K562 (cell line): ENCODE results near the gene LTA. TPM values are rescaled to one million over a fixed set of nuclear protein-coding genes. Genes with fewer than 3 reads are reported as not detected.

Experiments used
- ATAC-seq: fragments of 200-7000 bp; cut with Tn5 transposase; 3 replicates; pipeline ENCODE4 v1.9.1; 2020; ENCODE audit warnings: moderate library complexity
- BruUV-seq: library from RNA; stranded (reverse); fragments of 400-500 nt; replicated peaks from 2 replicates; lab custom pipeline; 2021; lab: Mats Ljungman, UMichigan
- CTCF ChIA-PET: fragments of 300-600 bp; formaldehyde crosslinking; extraction: SDS; loops from one replicate; lab custom pipeline; 2021; ENCODE audit warnings: low intra/inter-chr PET ratio; lab: Yijun Ruan, JAX
- POLR2A ChIA-PET: fragments of 300-600, 350-650 bp; sonication (Branson Sonifier 250); formaldehyde crosslinking; extraction: SDS; loops from one replicate; lab custom pipeline; 2021; ENCODE audit warnings: antibody characterized with exemption, inconsistent platforms; lab: Yijun Ruan, JAX
- DNase-seq, 4 experiments: peaks; one replicate each; pipeline versions ENCODE4 v3.0.0 to v3.0.0-alpha.2; 2011 to 2018; ENCODE audit warnings: low spot score in 3 of 4, mixed read lengths in 3 of 4; ENCODE audit errors: extremely low read depth in 1 of 4
- FAIRE-seq: peaks from 2 replicates; lab custom pipeline; 2011; peaks lifted over from hg19 to GRCh38; lab: Jason Lieb, UNC
- H2AFZ ChIP-seq: 2 replicates; pipeline ENCODE4 v1.6.0; 2011; ENCODE audit warnings: low read depth, low read length, control low read depth, inconsistent platforms
- H3K27ac ChIP-seq: fragments of 200-600 bp; 3 replicates; pipeline ENCODE4 v1.8.0; 2011; ENCODE audit warnings: low read depth, mild to moderate bottlenecking, control low read depth, inconsistent platforms, low read length, moderate library complexity, mixed read lengths; ENCODE audit errors: extremely low read depth
- H3K27me3 ChIP-seq, 2 experiments: fragments of 300-600 bp in 1 of 2; 2 replicates in 1 of 2; 3 replicates in 1 of 2; pipeline versions ENCODE4 v1.6.0 to v1.8.0; 2011; ENCODE audit warnings: inconsistent platforms in 2 of 2, low read length in 2 of 2, mild to moderate bottlenecking in 1 of 2, mixed read lengths in 1 of 2, moderate library complexity in 1 of 2; ENCODE audit not compliant: control insufficient read depth in 2 of 2, insufficient read depth in 2 of 2
- H3K36me3 ChIP-seq: fragments of 300-600 bp; 3 replicates; pipeline ENCODE4 v1.8.0; 2011; ENCODE audit warnings: mild to moderate bottlenecking, low read length, inconsistent platforms; ENCODE audit not compliant: control insufficient read depth, insufficient read depth
- H3K4me1 ChIP-seq, 2 experiments: fragments of 200-600 bp in 1 of 2; replicated peaks in 1 of 2; 2 replicates in 1 of 2; 3 replicates in 1 of 2; pipeline versions ENCODE4 v1.5.1 to v1.8.0; 2011; ENCODE audit warnings: inconsistent platforms in 2 of 2, low read length in 2 of 2, mild to moderate bottlenecking in 1 of 2, mixed read lengths in 1 of 2, moderate library complexity in 1 of 2; ENCODE audit not compliant: control insufficient read depth in 2 of 2, insufficient read depth in 2 of 2
- H3K4me2 ChIP-seq: 2 replicates; pipeline ENCODE4 v1.6.1; 2011; ENCODE audit warnings: low read length, control low read depth, inconsistent platforms, mixed read lengths; ENCODE audit not compliant: insufficient read depth
- H3K4me3 ChIP-seq: fragments of 200-600 bp; sonication (generic), shearing (Covaris generic); 2 replicates; pipeline ENCODE4 v1.5.1; 2016; ENCODE audit warnings: control low read depth, inconsistent platforms
- H3K79me2 ChIP-seq: fragments of 200-600 bp; 3 replicates; pipeline ENCODE4 v1.8.0; 2011; ENCODE audit warnings: low read length, inconsistent platforms; ENCODE audit not compliant: control insufficient read depth, insufficient read depth
- H3K9ac ChIP-seq, 2 experiments: 2 replicates each; pipeline versions ENCODE4 v1.6.0 to v1.6.1; 2011; ENCODE audit warnings: low read depth in 2 of 2, low read length in 2 of 2, control low read depth in 1 of 2, inconsistent platforms in 1 of 2, mild to moderate bottlenecking in 1 of 2, mixed read lengths in 1 of 2; ENCODE audit not compliant: insufficient read depth in 1 of 2
- H3K9me1 ChIP-seq: one replicate; pipeline ENCODE4 v1.6.0; 2011; ENCODE audit warnings: inconsistent platforms, mild to moderate bottlenecking, low read length, moderate library complexity; ENCODE audit not compliant: control insufficient read depth, insufficient read depth
- H3K9me3 ChIP-seq: replicated peaks from 2 replicates; pipeline ENCODE4 v1.5.1; 2011; ENCODE audit warnings: low read depth, low read length, inconsistent platforms; ENCODE audit not compliant: control insufficient read depth, insufficient read depth
- H4K20me1 ChIP-seq: replicated peaks from 2 replicates; pipeline ENCODE4 v1.6.1; 2011; ENCODE audit warnings: low read length, inconsistent platforms, mixed read lengths; ENCODE audit not compliant: control insufficient read depth, insufficient read depth
- CC2D1A ChIP-seq: fragments of 450-650 bp; IDR thresholded peaks from 2 replicates; pipeline ENCODE4 v1.6.1; 2017; ENCODE audit warnings: mild to moderate bottlenecking
- CHD2 ChIP-seq: IDR thresholded peaks from 2 replicates; pipeline ENCODE4 v1.6.1; 2011; ENCODE audit warnings: low read depth, low read length
- EHMT2 ChIP-seq: fragments of 450-650 bp; IDR thresholded peaks from 2 replicates; pipeline ENCODE4 v1.6.1; 2018; ENCODE audit warnings: antibody characterized with exemption
- ETV1 ChIP-seq: fragments of 450-650 bp; conservative IDR thresholded peaks from 2 replicates; pipeline ENCODE4 v1.6.1; 2016; ENCODE audit warnings: missing genetic modification characterization, control low read depth, low read depth, missing compliant biosample characterization
- ETV6 ChIP-seq, 3 experiments: fragments of 150-350 bp in 1 of 3; sonication (generic) in 1 of 3; formaldehyde crosslinking in 1 of 3; IDR thresholded peaks; 2 replicates each; pipeline versions ENCODE4 v1.6.1 to v1.8.0; 2014 to 2022; ENCODE audit warnings: borderline replicate concordance in 2 of 3, low read depth in 2 of 3, antibody characterized with exemption in 1 of 3, low read length in 1 of 3, mild to moderate bottlenecking in 1 of 3, missing genetic modification reagents in 1 of 3
- KLF1 ChIP-seq: fragments of 450-650 bp; IDR thresholded peaks from 2 replicates; pipeline ENCODE4 v1.6.1; 2016; ENCODE audit warnings: missing genetic modification characterization, missing compliant biosample characterization
- MBD2 ChIP-seq: sonication (generic); IDR thresholded peaks from 2 replicates; pipeline ENCODE4 v1.6.1; 2016; ENCODE audit warnings: low read depth, borderline replicate concordance
- PHF20 ChIP-seq: fragments of 450-650 bp; IDR thresholded peaks from 2 replicates; pipeline ENCODE4 v1.6.1; 2018; ENCODE audit not compliant: partially characterized antibody
- POLR2AphosphoS5 ChIP-seq: IDR thresholded peaks from 2 replicates; pipeline ENCODE4 v1.6.1; 2011; ENCODE audit warnings: mild to moderate bottlenecking, low read depth, low read length, moderate library complexity; ENCODE audit not compliant: control insufficient read depth, insufficient read depth
- POLR2B ChIP-seq: fragments of 450-650 bp; IDR thresholded peaks from 2 replicates; pipeline ENCODE4 v1.6.1; 2018; ENCODE audit warnings: low read depth; ENCODE audit not compliant: partially characterized antibody
- PRDM10 ChIP-seq: fragments of 450-650 bp; IDR thresholded peaks from 2 replicates; pipeline ENCODE4 v1.6.1; 2018; ENCODE audit not compliant: partially characterized antibody
- RBM17 ChIP-seq: fragments of 200-400 bp; formaldehyde crosslinking; IDR thresholded peaks from 2 replicates; pipeline ENCODE4 v1.6.1; 2017; ENCODE audit warnings: low read depth, mild to moderate bottlenecking, low read length, borderline replicate concordance
- THRB ChIP-seq: fragments of 450-650 bp; formaldehyde crosslinking; conservative IDR thresholded peaks from 2 replicates; pipeline ENCODE4 v1.4.0; 2022; ENCODE audit warnings: mild to moderate bottlenecking, missing genetic modification characterization
- ZNF239 ChIP-seq: fragments of 250-450 bp; sonication (Bioruptor Pico); IDR thresholded peaks from 2 replicates; pipeline ENCODE4 v1.4.0; 2020; ENCODE audit warnings: mild to moderate bottlenecking
- WGBS: fragments of 100-300 bp; shearing (Covaris generic); methylation state at CpG from one replicate; pipeline ENCODE4 v1.1.6; 2016; ENCODE audit warnings: low coverage, mixed read lengths; ENCODE audit not compliant: insufficient coverage; ENCODE audit errors: missing lambda C conversion rate; 5-methylcytosine and 5-hydroxymethylcytosine counted together
- in situ Hi-C: fragments of 300-500 bp; cut with MboI; formaldehyde crosslinking; loops from 4 replicates; pipeline ENCODE4 v1.15.0; 2018; ENCODE audit warnings: inconsistent platforms, mixed read lengths
- intact Hi-C: fragments of 100-400 bp; cut with micrococcal nuclease; formaldehyde crosslinking; loops from 2 replicates; pipeline ENCODE4 v1.14.2; 2022
- polyA plus RNA-seq, 8 experiments: library from polyadenylated mRNA; depleted of rRNA in 4 of 8; stranded (reverse) in 5 of 8; unstranded in 3 of 8; fragments of >200 nt; fragmentation: Nextera tagmentation in 2 of 8; fragmentation: Illumina TruSeq in 1 of 8; extraction: Ambion mirVana in 2 of 8; extraction: Trizol in 1 of 8; gene quantifications; 2 replicates each; pipeline versions ENCODE4 v1.2.1 to v1.2.3, GENCODE V29; 2011 to 2014; ENCODE audit warnings: inconsistent platforms in 1 of 8, missing spikeins in 1 of 8
- total RNA-seq, 7 experiments: library from RNA; depleted of rRNA in 6 of 7; stranded (reverse); fragments of >200 nt in 6 of 7; fragmentation: Illumina TruSeq in 2 of 7; extraction: Trizol in 2 of 7; gene quantifications; 2 replicates each; pipeline versions ENCODE4 v1.2.1 to v1.2.3, GENCODE V29; 2011 to 2021; ENCODE audit warnings: low replicate concordance in 1 of 7

LTA gene
- total and polyA plus RNA-seq, 9 of the 15 experiments (the other 6 are each of a cell fraction or from before 2014, with no cell fraction given) = 0.80 TPM; not detected in 8

GRCh38 chr6:31532644-31533454, 39.2 kb upstream of the LTA start (continued):
- TF ChIP-seq THRB (CRISPR knock-in tag) = 0 out of 2 replicates have a peak, but pooled peaks have one; percentile 63
- peak; percentile 14; the same call in 1 of the 2 replicates for TF ChIP-seq POLR2AphosphoS5
- 0 out of 2 replicates have a peak, but pooled peaks have one; percentile 16 for TF ChIP-seq ETV1 (tag)
- no peak for TF ChIP-seq ETV6 (IDR thresholded peaks at IDR 0.05; ENCODE audit: borderline replicate concordance in 1 of 2, low read depth in 2 of 2, low read length in 1 of 2)
- TF ChIP-seq ETV6 (CRISPR knock-in tag; IDR thresholded peaks at IDR 0.05; ENCODE audit: borderline replicate concordance) = no peak

GRCh38 chr6:31533455-31533841, 38.6 kb upstream of the LTA start:
- H3K27me3 ChIP-seq = no peaks in the 10 kb centered on the region
- H3K4me3 ChIP-seq = no peak overlapping the region
- 84% methylated on average over 1 of the region's 1 CpG for WGBS
- H3K36me3 ChIP-seq = peaks cover 90% of the 10 kb centered on the region
- no peak overlapping the region for H3K27ac ChIP-seq
- BruUV-seq = no TSS peak
- H3K4me2 ChIP-seq = no peak overlapping the region
- H3K9me3 ChIP-seq = no peaks in the 10 kb centered on the region
- ChIA-PET CTCF (no interaction called here), POLR2A (interaction anchor here (1.0 to 1.5 kb wide), 3 partner anchors 11 to 16 kb away, joined by 3 to 5 read pairs (median 4); partner anchors contain the start of gene NFKBIL1)
- H3K9ac ChIP-seq = no peak overlapping the region
- in situ Hi-C loops = loop anchor here (5.0 to 25.0 kb wide), 2 partner anchors 36 to 1429 kb away; partner anchors contain the start of genes BRD2, HLA-DMA and MICB
- peaks cover 53% of the 10 kb centered on the region for H3K79me2 ChIP-seq
- DNase-seq (no peak), ATAC-seq (no peak), FAIRE-seq (no peak)
- peaks cover 43% of the 10 kb centered on the region for H4K20me1 ChIP-seq
- peaks cover 0 to 17% of the 10 kb centered on the region in 2 experiments; a peak in 3 of 5 replicates for H3K4me1 ChIP-seq
- intact Hi-C loops = no loop called here
- H2AFZ ChIP-seq = no peak overlapping the region
- H3K9me1 ChIP-seq = peaks cover 6% of the 10 kb centered on the region
- TF ChIP-seq MBD2 = no peak
- TF ChIP-seq EHMT2 = no peak
- TF ChIP-seq POLR2B = no peak
- no peak for TF ChIP-seq CHD2
- TF ChIP-seq ZNF239 (CRISPR knock-in tag) = no peak
- no peak for TF ChIP-seq CC2D1A
- no peak for TF ChIP-seq PHF20
- no peak for TF ChIP-seq RBM17
- no peak for TF ChIP-seq PRDM10
- no peak for TF ChIP-seq KLF1 (tag)
